Transverse colon (tissue), 4 donors: Measurements from ENCODE around the gene RSRC1. TPM values are rescaled to one million over a fixed set of nuclear protein-coding genes. Genes with fewer than 3 reads are reported as not detected.
"Not testable (repeated sequence)": the region's sequence is repeated elsewhere in the genome, so short reads cannot be mapped to it uniquely, and the experiment has no call there.

ENCODE experiments used
- DNase-seq: peaks from one replicate; pipeline ENCODE4 v3.0.0-alpha.2; 2019
- H3K27ac ChIP-seq, 4 donors: fragments of 200-600 bp; sonication (generic); 2 replicates each; pipeline ENCODE4 v1.5.1; 2016 to 2018; ENCODE audit warnings: inconsistent platforms in 4 of 4
- H3K27me3 ChIP-seq: fragments of 200-600 bp; sonication (generic); 2 replicates; pipeline ENCODE4 v1.5.1; 2017; ENCODE audit warnings: inconsistent platforms
- H3K36me3 ChIP-seq, 4 donors: fragments of 200-600 bp; sonication (generic); 2 replicates each; pipeline ENCODE4 v1.5.1; 2017 to 2019; ENCODE audit warnings: inconsistent platforms in 4 of 4
- H3K4me1 ChIP-seq, 4 donors: fragments of 200-600 bp; sonication (generic); 2 replicates each; pipeline ENCODE4 v1.5.1; 2017 to 2020; ENCODE audit warnings: inconsistent platforms in 4 of 4
- H3K4me3 ChIP-seq, 4 donors: fragments of 200-600 bp; sonication (generic); 1 replicate in 1 of 4; 2 replicates in 3 of 4; pipeline versions ENCODE4 v1.5.1 to v1.6.1; 2017 to 2019; ENCODE audit warnings: inconsistent platforms in 4 of 4
- H3K9me3 ChIP-seq, 2 donors: fragments of 200-600 bp; sonication (generic); 2 replicates each; pipeline ENCODE4 v1.5.1; 2017 to 2019; ENCODE audit warnings: inconsistent platforms in 2 of 2
- CTCF ChIP-seq, 5 experiments: fragments of 200-600 bp in 3 of 5; fragments of 450-650 bp in 2 of 5; sonication (generic) in 3 of 5; IDR thresholded peaks; 1 replicate in 2 of 5; 2 replicates in 3 of 5; pipeline ENCODE4 v1.5.1; 2016 to 2017; ENCODE audit warnings: antibody characterized with exemption in 5 of 5, inconsistent platforms in 3 of 5, mild to moderate bottlenecking in 2 of 5, moderate library complexity in 1 of 5
- EP300 ChIP-seq: sonication (generic); formaldehyde crosslinking; IDR thresholded peaks from one replicate; pipeline ENCODE4 v1.6.1; 2017; ENCODE audit warnings: antibody characterized with exemption, low read depth
- POLR2A ChIP-seq: fragments of 450-650 bp; IDR thresholded peaks from one replicate; pipeline ENCODE4 v1.6.1; 2016; ENCODE audit warnings: antibody characterized with exemption, mild to moderate bottlenecking, moderate library complexity
- POLR2AphosphoS5 ChIP-seq, 3 donors: sonication (generic); formaldehyde crosslinking; IDR thresholded peaks; one replicate each; pipeline ENCODE4 v1.6.1; 2016; ENCODE audit warnings: antibody characterized with exemption in 3 of 3
- WGBS, 2 donors: methylation state at CpG; one replicate each; pipeline ENCODE4 v1.1.5; 2018; ENCODE audit warnings: low coverage in 1 of 2; 5-methylcytosine and 5-hydroxymethylcytosine counted together
- in situ Hi-C, 4 donors: fragments of 200-750 bp; cut with MboI; loops; one replicate each; pipeline versions ENCODE4 v1.15.0 to v1.15.1; 2017; ENCODE audit warnings: low sequenced_read_pairs in 3 of 4, low pct_ligation_motif_present in 1 of 4, low pct_unique_long_range_greater_than_20kb in 1 of 4
- intact Hi-C: fragments of 100-400 bp; cut with DNase I; formaldehyde crosslinking; loops from one replicate; pipeline ENCODE4 v1.15.1; 2023; ENCODE audit warnings: low total_unique reads
- total RNA-seq, 4 donors: library from RNA; depleted of rRNA; stranded (reverse); fragments of >200 nt; gene quantifications; one replicate each; pipeline ENCODE4 v1.1.0, GENCODE V29; 2016

RSRC1 gene
- 10 to 100 TPM in 3 of 4 donors, 1 to 10 TPM in 1; 5.6 to 65.1 (median 37.1) TPM for total RNA-seq

GRCh38 chr3:158109804-158110657, at the start of gene RSRC1:
Gene RSRC1, plus strand, starts transcription at chr3:158110089. Its CDS starts 12,016 bp downstream, at chr3:158122105.
- Histone ChIP-seq H3K4me3 (peak within 1 kb of the TSS; percentile 62 to 93 (median 76)), H3K27ac (peak within 1 kb of the TSS; percentile 85 to 87 (median 86)), H3K4me1 (peaks cover 16 to 52% (median 30%) of the 10 kb centered on the region in 4 donors), H3K27me3 (peaks cover 45% of the 10 kb centered on the region), H3K9me3 (no peaks in the 10 kb centered on the region), H3K36me3 (no peaks in the 10 kb centered on the region)
- intact Hi-C loops: no loop called here
- 1% methylated on average over 57 of the region's 57 CpGs; no CpG with 5 or more reads in 1 of the 2 donors for WGBS, 2 donors
- TF ChIP-seq CTCF (IDR thresholded peaks at IDR 0.05) (no peak), POLR2AphosphoS5 (IDR thresholded peaks at IDR 0.05) (peak; percentile 43 to 77 (median 65)), POLR2A (peak; percentile 53)
- peak; percentile 86 for DNase-seq
- in situ Hi-C loops: no loop called here

GRCh38 chr3:158065574-158065973, 44.3 kb upstream of the RSRC1 start:
- H3K27ac ChIP-seq, H3K36me3 ChIP-seq, intact Hi-C loops, H3K4me3 ChIP-seq, DNase-seq, in situ Hi-C loops, H3K4me1 ChIP-seq, H3K9me3 ChIP-seq: not testable (repeated sequence)
- WGBS, 2 donors: 87 to 93% methylated on average over 2 of the region's 2 CpGs
- H3K27me3 ChIP-seq: peaks cover 11% of the 10 kb centered on the region

- no peaks in the 10 kb centered on the region for H3K9me3 ChIP-seq
- H3K4me1 ChIP-seq: no peaks in the 10 kb centered on the region
- no peak for DNase-seq
- no peak overlapping the region for H3K4me3 ChIP-seq
- no peak overlapping the region for H3K27ac ChIP-seq
- peaks cover 12% of the 10 kb centered on the region for H3K27me3 ChIP-seq
- TF ChIP-seq POLR2A: no peak
- intact Hi-C loops: no loop called here
- no peaks in the 10 kb centered on the region for H3K36me3 ChIP-seq
- in situ Hi-C loops: no loop called here
These were observed 37.1 kb upstream of the RSRC1 start for GRCh38 chr3:158072790-158073189.

- Histone ChIP-seq H3K36me3 (no peaks in the 10 kb centered on the region), H3K27me3 (peaks cover 17% of the 10 kb centered on the region), H3K4me3 (no peak overlapping the region), H3K9me3 (no peaks in the 10 kb centered on the region), H3K27ac (no peak overlapping the region), H3K4me1 (no peaks in the 10 kb centered on the region)
- in situ Hi-C loops (no loop called here), intact Hi-C loops (no loop called here)
- WGBS, 2 donors: 56% methylated on average over 1 of the region's 1 CpG
- TF ChIP-seq POLR2AphosphoS5 (IDR thresholded peaks at IDR 0.05) (no peak), POLR2A (no peak), EP300 (no peak), CTCF (IDR thresholded peaks at IDR 0.05) (no peak)
- DNase-seq: no peak
These were observed 35.3 kb upstream of the RSRC1 start for GRCh38 chr3:158074591-158074990.

GRCh38 chr3:158079599-158079998, 30.3 kb upstream of the RSRC1 start:
- H3K27me3 ChIP-seq: peaks cover 49% of the 10 kb centered on the region
- TF ChIP-seq CTCF (IDR thresholded peaks at IDR 0.05) (no peak), POLR2AphosphoS5 (IDR thresholded peaks at IDR 0.05) (no peak), EP300 (no peak), POLR2A (no peak)
- H3K36me3 ChIP-seq: no peaks in the 10 kb centered on the region
- intact Hi-C loops: no loop called here
- WGBS, 2 donors: 50 to 77% methylated on average over 1 of the region's 1 CpG
- in situ Hi-C loops: no loop called here
- H3K4me1 ChIP-seq: no peaks in the 10 kb centered on the region
- H3K27ac ChIP-seq: no peak overlapping the region
- DNase-seq: no peak
- H3K4me3 ChIP-seq: no peak overlapping the region
- H3K9me3 ChIP-seq: no peaks in the 10 kb centered on the region
